Endothelial cell of umbilical vein (primary cell): ENCODE data around the gene MACROD2.

Source experiments
- JUN ChIP-seq: IDR thresholded peaks from 2 replicates; pipeline ENCODE4 v1.6.1; 2011; ENCODE audit warnings: borderline replicate concordance, low read depth; ENCODE audit not compliant: insufficient read length, insufficient read depth
- TF ChIP-seq, protein P1 (sequence below), 2 donors: IDR thresholded peaks; 1 replicate in 1 of 2; 2 replicates in 1 of 2; pipeline ENCODE4 v1.5.1; 2011; ENCODE audit warnings: low read length in 2 of 2, mild to moderate bottlenecking in 2 of 2, moderate library complexity in 2 of 2, control low read depth in 1 of 2, inconsistent platforms in 1 of 2, low read depth in 1 of 2; ENCODE audit not compliant: insufficient read depth in 1 of 2; ENCODE audit errors: extremely low read depth in 1 of 2
- TF ChIP-seq, protein P2 (sequence below): IDR thresholded peaks from 2 replicates; pipeline ENCODE4 v1.6.1; 2011; ENCODE audit not compliant: insufficient read depth, insufficient read length

DNA sequence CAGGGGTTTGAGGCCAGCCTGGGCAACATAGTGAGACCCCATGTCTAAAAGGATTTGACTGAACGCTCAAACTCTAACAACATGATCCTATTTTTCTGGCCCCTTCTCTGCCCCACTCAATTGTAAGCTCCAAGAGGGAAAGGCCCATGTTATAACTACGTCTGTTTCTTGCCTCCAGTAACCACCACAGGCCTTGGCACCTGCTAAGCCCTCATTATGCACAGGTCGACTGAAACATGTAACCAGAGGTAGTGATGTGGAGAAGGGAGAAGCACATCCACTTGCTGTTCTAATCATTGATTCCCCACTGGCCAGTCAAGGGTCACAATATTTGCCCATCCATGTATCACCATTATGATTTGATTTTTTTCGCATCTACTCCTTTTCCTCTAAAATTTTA lies 2102.5 kb downstream of the MACROD2 start:
- no peak for TF ChIP-seq JUN
- TF ChIP-seq, protein P1, sequence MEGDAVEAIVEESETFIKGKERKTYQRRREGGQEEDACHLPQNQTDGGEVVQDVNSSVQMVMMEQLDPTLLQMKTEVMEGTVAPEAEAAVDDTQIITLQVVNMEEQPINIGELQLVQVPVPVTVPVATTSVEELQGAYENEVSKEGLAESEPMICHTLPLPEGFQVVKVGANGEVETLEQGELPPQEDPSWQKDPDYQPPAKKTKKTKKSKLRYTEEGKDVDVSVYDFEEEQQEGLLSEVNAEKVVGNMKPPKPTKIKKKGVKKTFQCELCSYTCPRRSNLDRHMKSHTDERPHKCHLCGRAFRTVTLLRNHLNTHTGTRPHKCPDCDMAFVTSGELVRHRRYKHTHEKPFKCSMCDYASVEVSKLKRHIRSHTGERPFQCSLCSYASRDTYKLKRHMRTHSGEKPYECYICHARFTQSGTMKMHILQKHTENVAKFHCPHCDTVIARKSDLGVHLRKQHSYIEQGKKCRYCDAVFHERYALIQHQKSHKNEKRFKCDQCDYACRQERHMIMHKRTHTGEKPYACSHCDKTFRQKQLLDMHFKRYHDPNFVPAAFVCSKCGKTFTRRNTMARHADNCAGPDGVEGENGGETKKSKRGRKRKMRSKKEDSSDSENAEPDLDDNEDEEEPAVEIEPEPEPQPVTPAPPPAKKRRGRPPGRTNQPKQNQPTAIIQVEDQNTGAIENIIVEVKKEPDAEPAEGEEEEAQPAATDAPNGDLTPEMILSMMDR (IDR thresholded peaks at IDR 0.05; ENCODE audit: extremely low read depth in 1 of 2, insufficient read depth in 1 of 2, low read depth in 1 of 2, low read length in 2 of 2) = no peak
- TF ChIP-seq, protein P2, sequence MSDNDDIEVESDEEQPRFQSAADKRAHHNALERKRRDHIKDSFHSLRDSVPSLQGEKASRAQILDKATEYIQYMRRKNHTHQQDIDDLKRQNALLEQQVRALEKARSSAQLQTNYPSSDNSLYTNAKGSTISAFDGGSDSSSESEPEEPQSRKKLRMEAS = no peak
